Liver (tissue), 3 donors: ENCODE data around the gene MASP1.

Experiments used
- JUND ChIP-seq, 2 donors: IDR thresholded peaks; 2 replicates each; pipeline ENCODE4 v1.6.1; 2016; ENCODE audit warnings: antibody characterized with exemption in 2 of 2
- RAD21 ChIP-seq, 2 donors: IDR thresholded peaks; 2 replicates each; pipeline ENCODE4 v1.6.1; 2016; ENCODE audit warnings: antibody characterized with exemption in 2 of 2, mild to moderate bottlenecking in 2 of 2
- TAF1 ChIP-seq: conservative IDR thresholded peaks from 2 replicates; pipeline ENCODE4 v1.6.1; 2016; ENCODE audit warnings: antibody characterized with exemption, mild to moderate bottlenecking
- TF ChIP-seq, protein P1 (sequence below): fragments of 150-350 bp; IDR thresholded peaks from 2 replicates; pipeline ENCODE4 v1.5.1; 2017; ENCODE audit warnings: improper control_type of control experiment, low read depth, low read length; ENCODE audit not compliant: missing input control
- TF ChIP-seq, protein P2 (sequence below): IDR thresholded peaks from 2 replicates; pipeline ENCODE4 v1.6.1; 2016; ENCODE audit warnings: antibody characterized with exemption, mild to moderate bottlenecking
- TF ChIP-seq, protein P3 (sequence below): IDR thresholded peaks from 2 replicates; pipeline ENCODE4 v1.6.1; 2016; ENCODE audit warnings: antibody characterized with exemption
- TF ChIP-seq, protein P4 (sequence below): IDR thresholded peaks from 2 replicates; pipeline ENCODE4 v1.6.1; 2016; ENCODE audit warnings: antibody characterized with exemption
- donor health status: healthy.
- donor health status: healthy.

DNA sequence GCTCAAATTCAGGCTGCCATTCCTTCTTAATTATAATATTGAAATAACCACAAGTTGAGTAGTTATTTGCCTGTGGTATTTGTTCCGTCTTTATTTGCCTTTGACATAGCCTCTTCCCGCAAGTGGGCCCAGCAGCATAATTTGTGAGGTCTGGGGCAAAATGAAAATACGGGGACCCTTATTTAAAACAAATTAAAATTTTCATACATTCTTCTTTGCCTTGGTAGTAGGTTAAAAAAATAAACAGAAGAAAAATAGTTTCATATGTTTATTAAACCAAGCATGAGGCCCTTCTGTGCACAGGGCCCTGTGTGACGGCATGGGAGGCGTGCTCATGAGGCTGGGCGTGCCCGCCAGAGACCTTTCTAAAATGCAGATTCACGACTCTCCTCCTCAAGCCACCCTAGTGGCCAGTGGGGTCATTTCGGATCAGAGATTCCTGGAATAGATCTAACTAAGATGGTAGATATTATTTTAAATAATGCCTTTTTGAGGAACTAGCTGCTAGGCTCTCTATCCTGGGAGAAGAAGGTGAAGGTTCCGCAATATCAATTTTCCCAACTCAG lies 35.4 kb downstream of the MASP1 start:
- TF ChIP-seq, protein P1, sequence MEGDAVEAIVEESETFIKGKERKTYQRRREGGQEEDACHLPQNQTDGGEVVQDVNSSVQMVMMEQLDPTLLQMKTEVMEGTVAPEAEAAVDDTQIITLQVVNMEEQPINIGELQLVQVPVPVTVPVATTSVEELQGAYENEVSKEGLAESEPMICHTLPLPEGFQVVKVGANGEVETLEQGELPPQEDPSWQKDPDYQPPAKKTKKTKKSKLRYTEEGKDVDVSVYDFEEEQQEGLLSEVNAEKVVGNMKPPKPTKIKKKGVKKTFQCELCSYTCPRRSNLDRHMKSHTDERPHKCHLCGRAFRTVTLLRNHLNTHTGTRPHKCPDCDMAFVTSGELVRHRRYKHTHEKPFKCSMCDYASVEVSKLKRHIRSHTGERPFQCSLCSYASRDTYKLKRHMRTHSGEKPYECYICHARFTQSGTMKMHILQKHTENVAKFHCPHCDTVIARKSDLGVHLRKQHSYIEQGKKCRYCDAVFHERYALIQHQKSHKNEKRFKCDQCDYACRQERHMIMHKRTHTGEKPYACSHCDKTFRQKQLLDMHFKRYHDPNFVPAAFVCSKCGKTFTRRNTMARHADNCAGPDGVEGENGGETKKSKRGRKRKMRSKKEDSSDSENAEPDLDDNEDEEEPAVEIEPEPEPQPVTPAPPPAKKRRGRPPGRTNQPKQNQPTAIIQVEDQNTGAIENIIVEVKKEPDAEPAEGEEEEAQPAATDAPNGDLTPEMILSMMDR = no peak
- TF ChIP-seq JUND (IDR thresholded peaks at IDR 0.05) (no peak), RAD21 (IDR thresholded peaks at IDR 0.05) (no peak), TAF1 (no peak)
- TF ChIP-seq, protein P2, sequence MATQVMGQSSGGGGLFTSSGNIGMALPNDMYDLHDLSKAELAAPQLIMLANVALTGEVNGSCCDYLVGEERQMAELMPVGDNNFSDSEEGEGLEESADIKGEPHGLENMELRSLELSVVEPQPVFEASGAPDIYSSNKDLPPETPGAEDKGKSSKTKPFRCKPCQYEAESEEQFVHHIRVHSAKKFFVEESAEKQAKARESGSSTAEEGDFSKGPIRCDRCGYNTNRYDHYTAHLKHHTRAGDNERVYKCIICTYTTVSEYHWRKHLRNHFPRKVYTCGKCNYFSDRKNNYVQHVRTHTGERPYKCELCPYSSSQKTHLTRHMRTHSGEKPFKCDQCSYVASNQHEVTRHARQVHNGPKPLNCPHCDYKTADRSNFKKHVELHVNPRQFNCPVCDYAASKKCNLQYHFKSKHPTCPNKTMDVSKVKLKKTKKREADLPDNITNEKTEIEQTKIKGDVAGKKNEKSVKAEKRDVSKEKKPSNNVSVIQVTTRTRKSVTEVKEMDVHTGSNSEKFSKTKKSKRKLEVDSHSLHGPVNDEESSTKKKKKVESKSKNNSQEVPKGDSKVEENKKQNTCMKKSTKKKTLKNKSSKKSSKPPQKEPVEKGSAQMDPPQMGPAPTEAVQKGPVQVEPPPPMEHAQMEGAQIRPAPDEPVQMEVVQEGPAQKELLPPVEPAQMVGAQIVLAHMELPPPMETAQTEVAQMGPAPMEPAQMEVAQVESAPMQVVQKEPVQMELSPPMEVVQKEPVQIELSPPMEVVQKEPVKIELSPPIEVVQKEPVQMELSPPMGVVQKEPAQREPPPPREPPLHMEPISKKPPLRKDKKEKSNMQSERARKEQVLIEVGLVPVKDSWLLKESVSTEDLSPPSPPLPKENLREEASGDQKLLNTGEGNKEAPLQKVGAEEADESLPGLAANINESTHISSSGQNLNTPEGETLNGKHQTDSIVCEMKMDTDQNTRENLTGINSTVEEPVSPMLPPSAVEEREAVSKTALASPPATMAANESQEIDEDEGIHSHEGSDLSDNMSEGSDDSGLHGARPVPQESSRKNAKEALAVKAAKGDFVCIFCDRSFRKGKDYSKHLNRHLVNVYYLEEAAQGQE = no peak
- TF ChIP-seq, protein P3, sequence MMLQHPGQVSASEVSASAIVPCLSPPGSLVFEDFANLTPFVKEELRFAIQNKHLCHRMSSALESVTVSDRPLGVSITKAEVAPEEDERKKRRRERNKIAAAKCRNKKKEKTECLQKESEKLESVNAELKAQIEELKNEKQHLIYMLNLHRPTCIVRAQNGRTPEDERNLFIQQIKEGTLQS = no peak
- TF ChIP-seq, protein P4, sequence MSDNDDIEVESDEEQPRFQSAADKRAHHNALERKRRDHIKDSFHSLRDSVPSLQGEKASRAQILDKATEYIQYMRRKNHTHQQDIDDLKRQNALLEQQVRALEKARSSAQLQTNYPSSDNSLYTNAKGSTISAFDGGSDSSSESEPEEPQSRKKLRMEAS = no peak
